ENCODE results near the gene TOB1.

DNA sequence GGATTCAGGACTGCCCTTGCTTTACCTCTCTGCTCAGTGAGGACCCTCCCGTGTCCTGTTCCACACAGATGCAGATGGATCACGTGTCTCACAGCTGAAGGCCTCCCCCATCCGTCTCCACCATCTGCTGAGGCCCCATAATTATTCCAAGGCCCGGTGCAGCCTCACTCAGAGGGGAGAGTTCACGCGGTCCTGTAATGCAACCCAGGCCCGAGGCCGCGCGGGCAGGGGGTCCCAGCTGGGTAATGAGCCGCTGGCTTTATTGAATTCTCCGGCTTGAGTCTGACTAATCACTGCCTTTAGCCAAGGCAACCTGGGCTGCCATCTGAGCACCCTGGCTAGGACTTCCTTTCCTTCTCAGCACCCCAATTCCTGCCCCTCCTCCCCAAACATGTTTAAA lies 35.2 kb downstream of the TOB1 start:
- TF ChIP-seq POLR2AphosphoS5 (IDR thresholded peaks at IDR 0.05; ENCODE audit: borderline replicate concordance, low read depth, low read length) = no peak
- TF ChIP-seq EZH2 (IDR thresholded peaks at IDR 0.05) = no peak

Data from SK-N-MC (cell line).